IMR-90 (cell line): ENCODE measurements around the gene IRAK2. TPM values are rescaled to one million over a fixed set of nuclear protein-coding genes. Genes with fewer than 3 reads are reported as not detected.

ENCODE experiments used
- ATAC-seq: fragments of 200-7000 bp; cut with Tn5 transposase; 2 replicates; pipeline ENCODE4 v1.9.1; 2020; ENCODE audit warnings: low read depth, mild to moderate bottlenecking, moderate library complexity
- BruUV-seq: library from RNA; stranded (reverse); fragments of 400-500 nt; replicated peaks from 2 replicates; lab custom pipeline; 2021; lab: Mats Ljungman, UMichigan
- CTCF ChIA-PET: fragments of 300-600 bp; formaldehyde crosslinking; extraction: SDS; loops from one replicate; lab custom pipeline; 2021; ENCODE audit warnings: antibody characterized with exemption; lab: Yijun Ruan, JAX
- POLR2A ChIA-PET: fragments of 300-600 bp; sonication (Branson Sonifier 250); formaldehyde crosslinking; loops from one replicate; lab custom pipeline; 2022; ENCODE audit warnings: antibody characterized with exemption; ENCODE audit not compliant: unreplicated experiment; lab: Charles Lee
- DNase-seq: peaks from one replicate; pipeline ENCODE4 v3.0.0; 2013
- H2AFZ ChIP-seq: replicated peaks from 2 replicates; pipeline ENCODE3; 2013; ENCODE audit warnings: low read length, mild to moderate bottlenecking; ENCODE audit not compliant: poor library complexity
- H2AK5ac ChIP-seq: 2 replicates; pipeline ENCODE4 v1.6.1; 2013; ENCODE audit warnings: low read depth, low read length, inconsistent platforms
- H2AK9ac ChIP-seq: replicated peaks from 2 replicates; pipeline ENCODE3; 2013; ENCODE audit warnings: mild to moderate bottlenecking, low read depth, low read length, moderate library complexity; ENCODE audit not compliant: poor library complexity
- H2BK120ac ChIP-seq: 2 replicates; pipeline ENCODE4 v1.6.1; 2013; ENCODE audit warnings: low read depth, low read length, inconsistent platforms
- H2BK15ac ChIP-seq: 3 replicates; pipeline ENCODE4 v1.6.1; 2013; ENCODE audit warnings: low read depth, low read length, inconsistent platforms
- H2BK20ac ChIP-seq: 2 replicates; pipeline ENCODE4 v1.6.1; 2013; ENCODE audit warnings: low read depth, mild to moderate bottlenecking, inconsistent platforms, low read length, moderate library complexity
- H2BK5ac ChIP-seq: 2 replicates; pipeline ENCODE4 v1.6.1; 2013; ENCODE audit warnings: mild to moderate bottlenecking, low read depth, low read length, inconsistent platforms; ENCODE audit not compliant: poor library complexity, severe bottlenecking
- H3K14ac ChIP-seq: replicated peaks from 2 replicates; pipeline ENCODE4 v1.6.1; 2013; ENCODE audit warnings: low read depth, low read length, inconsistent platforms
- H3K18ac ChIP-seq: 2 replicates; pipeline ENCODE4 v1.6.1; 2013; ENCODE audit warnings: low read depth, low read length, control low read depth
- H3K23ac ChIP-seq: 2 replicates; pipeline ENCODE4 v1.6.1; 2013; ENCODE audit warnings: low read depth, low read length, inconsistent platforms
- H3K27ac ChIP-seq: 2 replicates; pipeline ENCODE4 v1.5.1; 2013; ENCODE audit warnings: mild to moderate bottlenecking, control low read depth, low read length; ENCODE audit not compliant: insufficient read depth
- H3K27me3 ChIP-seq: 2 replicates; pipeline ENCODE4 v1.6.1; 2013; ENCODE audit warnings: low read length; ENCODE audit not compliant: control insufficient read depth, insufficient read depth
- H3K36me3 ChIP-seq: 2 replicates; pipeline ENCODE4 v1.6.1; 2013; ENCODE audit warnings: low read length, mixed read lengths; ENCODE audit not compliant: control insufficient read depth, insufficient read depth
- H3K4ac ChIP-seq: 2 replicates; pipeline ENCODE4 v1.6.1; 2013; ENCODE audit warnings: low read depth, low read length, inconsistent platforms
- H3K4me1 ChIP-seq: 2 replicates; pipeline ENCODE4 v1.6.1; 2013; ENCODE audit warnings: low read length, mixed read lengths; ENCODE audit not compliant: control insufficient read depth, insufficient read depth
- H3K4me2 ChIP-seq: 2 replicates; pipeline ENCODE4 v1.6.1; 2013; ENCODE audit warnings: low read depth, mild to moderate bottlenecking, control low read depth, low read length, moderate library complexity
- H3K4me3 ChIP-seq: 2 replicates; pipeline ENCODE4 v1.5.1; 2013; ENCODE audit warnings: low read depth, mild to moderate bottlenecking, control low read depth, low read length, moderate library complexity; ENCODE audit not compliant: insufficient read depth
- H3K56ac ChIP-seq: 2 replicates; pipeline ENCODE4 v1.6.1; 2013; ENCODE audit warnings: low read length, inconsistent platforms; ENCODE audit not compliant: insufficient read depth; ENCODE audit errors: extremely low read depth
- H3K79me1 ChIP-seq, 2 experiments: 2 replicates each; pipeline ENCODE4 v1.6.1; 2013; ENCODE audit warnings: low read length in 2 of 2, inconsistent platforms in 1 of 2, low read depth in 1 of 2
- H3K9ac ChIP-seq: 2 replicates; pipeline ENCODE4 v1.6.1; 2013; ENCODE audit warnings: low read depth, low read length, control low read depth
- H3K9me1 ChIP-seq: 2 replicates; pipeline ENCODE4 v1.6.1; 2013; ENCODE audit warnings: low read length, inconsistent platforms; ENCODE audit not compliant: insufficient read depth
- H3K9me3 ChIP-seq: 2 replicates; pipeline ENCODE4 v1.6.1; 2013; ENCODE audit warnings: low read length; ENCODE audit not compliant: control insufficient read depth, insufficient read depth
- H4K20me1 ChIP-seq: 2 replicates; pipeline ENCODE4 v1.6.1; 2013; ENCODE audit warnings: low read length, inconsistent platforms; ENCODE audit not compliant: insufficient read depth
- H4K5ac ChIP-seq: 2 replicates; pipeline ENCODE4 v1.6.1; 2013; ENCODE audit warnings: mild to moderate bottlenecking, low read depth, low read length, control low read depth
- H4K8ac ChIP-seq, 2 experiments: 2 replicates each; pipeline ENCODE4 v1.6.1; 2013; ENCODE audit warnings: low read depth in 2 of 2, low read length in 2 of 2, control low read depth in 1 of 2, inconsistent platforms in 1 of 2
- H4K91ac ChIP-seq: 2 replicates; pipeline ENCODE4 v1.6.1; 2013; ENCODE audit warnings: low read depth, low read length, inconsistent platforms; ENCODE audit not compliant: insufficient read depth
- CTCF ChIP-seq: conservative IDR thresholded peaks from 2 replicates; pipeline ENCODE4 v1.5.1; 2012; ENCODE audit warnings: mild to moderate bottlenecking, low read depth, low read length, improper control_type of control experiment
- ELK1 ChIP-seq: fragments of 150-350 bp; IDR thresholded peaks from 2 replicates; pipeline ENCODE4 v1.6.1; 2016; ENCODE audit warnings: low read depth, mild to moderate bottlenecking, low read length, moderate library complexity, borderline replicate concordance
- FOS ChIP-seq: fragments of 150-350 bp; IDR thresholded peaks from 2 replicates; pipeline ENCODE4 v1.6.1; 2016; ENCODE audit warnings: low read depth, low read length
- MAFK ChIP-seq: IDR thresholded peaks from 2 replicates; pipeline ENCODE4 v1.6.1; 2012; ENCODE audit warnings: low read depth, low read length, improper control_type of control experiment
- MXI1 ChIP-seq: IDR thresholded peaks from 2 replicates; pipeline ENCODE4 v1.6.1; 2012; ENCODE audit warnings: low read depth, mild to moderate bottlenecking, low read length, moderate library complexity, borderline replicate concordance
- NFE2L2 ChIP-seq: fragments of 150-350 bp; IDR thresholded peaks from 2 replicates; pipeline ENCODE4 v1.6.1; 2016; ENCODE audit warnings: low read depth, mild to moderate bottlenecking, low read length
- POLR2A ChIP-seq: IDR thresholded peaks from 2 replicates; pipeline ENCODE4 v1.6.1; 2012; ENCODE audit warnings: mild to moderate bottlenecking, low read depth, low read length
- RAD21 ChIP-seq: IDR thresholded peaks from 2 replicates; pipeline ENCODE4 v1.6.1; 2012; ENCODE audit warnings: low read length, improper control_type of control experiment
- SMC3 ChIP-seq: fragments of 150-350 bp; IDR thresholded peaks from 2 replicates; pipeline ENCODE4 v1.6.1; 2016; ENCODE audit warnings: low read depth, mild to moderate bottlenecking, antibody characterized with exemption, low read length, moderate library complexity
- USF2 ChIP-seq: fragments of 150-350 bp; IDR thresholded peaks from 2 replicates; pipeline ENCODE4 v1.6.1; 2017; ENCODE audit warnings: mild to moderate bottlenecking, antibody characterized with exemption, low read length, low read depth
- WGBS, 2 experiments: methylation state at CpG; one replicate each; pipeline versions ENCODE4 v1.1.5 to v1.1.7; 2013; ENCODE audit warnings: missing lambda C conversion rate in 2 of 2; ENCODE audit not compliant: insufficient read length in 1 of 2; ENCODE audit errors: extremely low coverage in 2 of 2; 5-methylcytosine and 5-hydroxymethylcytosine counted together
- dilution Hi-C: fragments of 300-500 bp; cut with HindIII; formaldehyde crosslinking; loops from one replicate; pipeline ENCODE4 v1.14.3; 2018; ENCODE audit warnings: low sequenced_read_pairs; ENCODE audit not compliant: unreplicated experiment
- in situ Hi-C: fragments of 300-500 bp; cut with MboI; formaldehyde crosslinking; loops from 3 replicates; pipeline ENCODE4 v1.14.3; 2019; ENCODE audit warnings: low sequenced_read_pairs, inconsistent platforms, mixed read lengths
- intact Hi-C: fragments of 100-400 bp; cut with micrococcal nuclease; formaldehyde crosslinking; loops from 2 replicates; pipeline ENCODE4 v1.10.0; 2022
- polyA plus RNA-seq, 3 experiments: library from polyadenylated mRNA; depleted of rRNA; stranded (reverse); fragments of >200 nt; gene quantifications; 2 replicates each; pipeline ENCODE4 v1.2.3, GENCODE V29; 2012; ENCODE audit warnings: low replicate concordance in 1 of 3
- total RNA-seq: library from RNA; depleted of rRNA; stranded (reverse); fragments of >200 nt; gene quantifications from 2 replicates; pipeline ENCODE4 v1.2.3, GENCODE V29; 2012

IRAK2 gene
- total and polyA plus RNA-seq, 2 of the 4 experiments (the other 2 are of a cell fraction) = 6.9 to 8.1 TPM

GRCh38 chr3:10232137-10232536, 67.4 kb downstream of the IRAK2 start:
- H3K9me3 ChIP-seq = no peaks in the 10 kb centered on the region
- no peak for ATAC-seq
- CTCF ChIA-PET = no interaction called here

More at GRCh38 chr3:10232137-10232536, 67.4 kb downstream of the IRAK2 start:
- no peak overlapping the region for H2BK20ac ChIP-seq
- no peak overlapping the region for H2BK5ac ChIP-seq
- no peak overlapping the region for H3K4ac ChIP-seq
- H4K91ac ChIP-seq = no peak overlapping the region
- WGBS, 2 experiments = 100% methylated on average over 1 of the region's 7 CpGs; no CpG with 5 or more reads in 1 of the 2 experiments
- H3K14ac ChIP-seq = no peak overlapping the region
- no peak overlapping the region for H2BK120ac ChIP-seq
- in situ Hi-C loops = no loop called here
- H3K27ac ChIP-seq = no peak overlapping the region
- intact Hi-C loops = no loop called here
- no peak overlapping the region for H2AK9ac ChIP-seq
- no TSS peak for BruUV-seq
- no peak overlapping the region for H2AFZ ChIP-seq
- no peaks in the 10 kb centered on the region for H3K27me3 ChIP-seq
- H4K20me1 ChIP-seq = no peaks in the 10 kb centered on the region
- H2BK15ac ChIP-seq = no peak overlapping the region
- no peaks in the 10 kb centered on the region for H3K79me1 ChIP-seq
- no peak overlapping the region for H2AK5ac ChIP-seq
- peaks cover 19% of the 10 kb centered on the region for H3K36me3 ChIP-seq
- no peaks in the 10 kb centered on the region for H3K4me1 ChIP-seq
- POLR2A ChIA-PET = no interaction called here
- H3K4me3 ChIP-seq = no peak overlapping the region
- H3K4me2 ChIP-seq = no peak overlapping the region
- no peak for DNase-seq
- no peak overlapping the region for H3K9ac ChIP-seq
- no peak overlapping the region for H3K18ac ChIP-seq
- no peak overlapping the region for H3K56ac ChIP-seq
- H4K5ac ChIP-seq = no peak overlapping the region
- dilution Hi-C loops = no loop called here
- no peak overlapping the region for H3K23ac ChIP-seq
- no peak overlapping the region for H4K8ac ChIP-seq
- H3K9me1 ChIP-seq = peaks cover 7% of the 10 kb centered on the region; the same call in 1 of the 2 replicates
- TF ChIP-seq MAFK (no peak), SMC3 (no peak), POLR2A (no peak), RAD21 (no peak), NFE2L2 (no peak), FOS (no peak), CTCF (no peak), ELK1 (no peak), MXI1 (no peak), USF2 (no peak)
